Neural progenitor cell (in vitro differentiated cells): ENCODE data around the gene LIPG.

Experiments
- CTCF ChIP-seq: fragments of 200-600 bp; sonication (generic); IDR thresholded peaks from 2 replicates; pipeline ENCODE4 v1.5.1; 2017; ENCODE audit warnings: antibody characterized with exemption, mild to moderate bottlenecking
- EZH2 ChIP-seq: fragments of 200-600 bp; sonication (generic); IDR thresholded peaks from 2 replicates; pipeline ENCODE4 v1.6.1; 2017; ENCODE audit warnings: antibody characterized with exemption, mild to moderate bottlenecking, moderate library complexity
- EZH2phosphoT487 ChIP-seq: fragments of 200-600 bp; sonication (generic); IDR thresholded peaks from 2 replicates; pipeline ENCODE4 v1.6.1; 2017; ENCODE audit warnings: antibody characterized with exemption

DNA sequence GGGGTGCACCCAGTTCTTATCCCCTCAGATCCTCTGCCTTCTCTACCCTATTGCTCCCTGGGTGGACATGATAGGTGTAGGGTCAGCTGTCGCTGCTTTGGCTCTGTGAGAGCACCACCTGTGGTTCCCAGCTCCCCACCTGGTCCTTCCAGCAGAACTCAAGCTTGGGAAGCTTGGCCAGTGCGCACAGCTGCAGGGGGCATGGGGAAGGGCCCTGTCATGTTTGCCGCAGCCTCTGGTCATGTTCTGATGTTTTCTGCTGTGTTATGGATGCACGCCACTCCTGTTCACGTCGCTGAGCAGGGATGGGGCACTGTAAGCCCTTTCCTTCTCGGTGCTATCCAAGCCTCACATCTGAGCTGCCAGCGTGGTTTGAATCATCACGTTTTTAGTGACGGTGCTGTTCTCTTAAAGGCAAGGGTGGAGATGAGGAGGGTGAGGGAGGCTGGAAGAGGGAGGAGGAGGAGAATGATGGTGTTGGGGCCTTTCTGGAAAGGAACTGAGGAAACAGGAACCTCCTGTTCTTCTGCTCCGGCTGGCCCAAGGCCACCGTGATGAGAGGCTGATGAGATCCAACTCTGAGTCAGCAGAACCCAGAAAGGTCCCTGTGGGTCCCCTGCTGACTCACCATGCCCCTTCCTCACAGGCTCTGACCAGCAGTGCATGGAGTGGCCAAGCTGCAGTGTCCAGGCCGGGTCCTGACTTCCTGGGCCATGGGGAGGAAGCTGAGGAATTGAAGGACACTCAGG lies 78.0 kb downstream of the LIPG start:
- no peak for TF ChIP-seq CTCF
- no peak for TF ChIP-seq EZH2phosphoT487
- no peak for TF ChIP-seq EZH2
